Vagina (tissue), 2 donors: ENCODE measurements around the gene SCN5A. TPM values are rescaled to one million over a fixed set of nuclear protein-coding genes. Genes with fewer than 3 reads are reported as not detected.

Experiments
- DNase-seq, 2 donors: peaks; one replicate each; pipeline ENCODE4 v3.0.0-alpha.2; 2017; ENCODE audit errors: extremely low spot score in 2 of 2
- H3K27ac ChIP-seq: fragments of 200-600 bp; sonication (generic); one replicate; pipeline ENCODE4 v1.5.1; 2019
- H3K27me3 ChIP-seq: fragments of 200-600 bp; sonication (generic); one replicate; pipeline ENCODE4 v1.5.1; 2019
- H3K36me3 ChIP-seq, 2 donors: fragments of 200-600 bp; sonication (generic); one replicate each; pipeline ENCODE4 v1.5.1; 2017 to 2019
- H3K4me1 ChIP-seq: fragments of 200-600 bp; sonication (generic); one replicate; pipeline ENCODE4 v1.5.1; 2019
- H3K4me3 ChIP-seq, 2 donors: fragments of 200-600 bp; sonication (generic); 1 replicate in 1 of 2; 2 replicates in 1 of 2; pipeline ENCODE4 v1.5.1; 2016 to 2019
- H3K9me3 ChIP-seq: fragments of 200-600 bp; sonication (generic); one replicate; pipeline ENCODE4 v1.5.1; 2019
- CTCF ChIP-seq, 3 experiments: fragments of 450-650 bp in 2 of 3; fragments of 200-600 bp in 1 of 3; sonication (generic) in 1 of 3; IDR thresholded peaks; one replicate each; pipeline ENCODE4 v1.5.1; 2017 to 2019; ENCODE audit warnings: antibody characterized with exemption in 3 of 3, mild to moderate bottlenecking in 2 of 3, moderate library complexity in 2 of 3
- POLR2A ChIP-seq, 2 donors: fragments of 450-650 bp; IDR thresholded peaks; one replicate each; pipeline ENCODE4 v1.6.1; 2017; ENCODE audit warnings: antibody characterized with exemption in 2 of 2, mild to moderate bottlenecking in 2 of 2, moderate library complexity in 2 of 2
- POLR2AphosphoS5 ChIP-seq, 2 donors: sonication (generic); formaldehyde crosslinking; IDR thresholded peaks; one replicate each; pipeline ENCODE4 v1.9.0; 2017; ENCODE audit warnings: antibody characterized with exemption in 2 of 2, mild to moderate bottlenecking in 2 of 2, low read depth in 1 of 2; ENCODE audit not compliant: insufficient read depth in 1 of 2
- intact Hi-C: fragments of 100-400 bp; cut with DNase I; formaldehyde crosslinking; loops from one replicate; pipeline ENCODE4 v1.15.1; 2023
- total RNA-seq: library from RNA; depleted of rRNA; stranded (reverse); fragments of >200 nt; gene quantifications from one replicate; pipeline ENCODE4 v1.2.3, GENCODE V29; 2016

The SCN5A gene
- total RNA-seq, 1 donor from 2014 or later = 9.3 TPM

DNA sequence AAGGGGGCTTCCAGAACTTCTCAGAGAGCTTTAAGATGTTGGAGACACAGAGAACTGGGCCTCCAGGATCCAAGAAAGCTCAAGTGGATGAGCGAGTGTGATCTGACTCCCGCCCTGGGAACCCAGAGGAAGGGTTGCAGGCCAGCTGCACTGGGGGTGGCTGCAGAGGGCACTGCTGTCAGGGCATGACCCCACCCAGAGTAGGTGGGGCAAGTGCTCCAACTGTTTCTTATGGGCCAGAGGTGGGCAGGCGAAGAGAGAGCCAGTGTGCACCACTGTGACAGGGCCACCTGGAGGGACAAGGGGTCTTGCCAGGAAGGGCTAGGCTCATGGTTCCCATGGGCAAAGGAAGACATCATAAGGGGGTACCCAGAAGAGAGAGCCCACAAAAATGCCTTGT is 104.6 kb downstream of the SCN5A start:
- no peak overlapping the region for H3K27ac ChIP-seq
- no peaks in the 10 kb centered on the region for H3K36me3 ChIP-seq
- no peak for DNase-seq
- H3K4me1 ChIP-seq = peaks cover 8% of the 10 kb centered on the region
- H3K4me3 ChIP-seq = no peak overlapping the region
- H3K27me3 ChIP-seq = no peaks in the 10 kb centered on the region
- H3K9me3 ChIP-seq = no peaks in the 10 kb centered on the region
- TF ChIP-seq POLR2A (IDR thresholded peaks at IDR 0.05) (no peak), POLR2AphosphoS5 (IDR thresholded peaks at IDR 0.05; ENCODE audit: insufficient read depth in 1 of 2, low read depth in 1 of 2) (no peak), CTCF (IDR thresholded peaks at IDR 0.05) (no peak)
- intact Hi-C loops = no loop called here

- intact Hi-C loops = no loop called here
- H3K4me1 ChIP-seq = peaks cover 8% of the 10 kb centered on the region
- DNase-seq = no peak
These were observed 105.9 kb downstream of the SCN5A start for GRCh38 chr3:38543586-38543985.

GRCh38 chr3:38542401-38543298 is 106.8 kb downstream of the SCN5A start:
- H3K27me3 ChIP-seq = no peaks in the 10 kb centered on the region

More at GRCh38 chr3:38543586-38543985, 105.9 kb downstream of the SCN5A start:
- no peak for TF ChIP-seq POLR2AphosphoS5 (IDR thresholded peaks at IDR 0.05; ENCODE audit: insufficient read depth in 1 of 2, low read depth in 1 of 2)
- no peak for TF ChIP-seq CTCF (IDR thresholded peaks at IDR 0.05)
- no peak for TF ChIP-seq POLR2A (IDR thresholded peaks at IDR 0.05)
- Histone ChIP-seq H3K4me3 (no peak overlapping the region), H3K9me3 (no peaks in the 10 kb centered on the region), H3K27me3 (no peaks in the 10 kb centered on the region), H3K36me3 (no peaks in the 10 kb centered on the region), H3K27ac (no peak overlapping the region)

DNA sequence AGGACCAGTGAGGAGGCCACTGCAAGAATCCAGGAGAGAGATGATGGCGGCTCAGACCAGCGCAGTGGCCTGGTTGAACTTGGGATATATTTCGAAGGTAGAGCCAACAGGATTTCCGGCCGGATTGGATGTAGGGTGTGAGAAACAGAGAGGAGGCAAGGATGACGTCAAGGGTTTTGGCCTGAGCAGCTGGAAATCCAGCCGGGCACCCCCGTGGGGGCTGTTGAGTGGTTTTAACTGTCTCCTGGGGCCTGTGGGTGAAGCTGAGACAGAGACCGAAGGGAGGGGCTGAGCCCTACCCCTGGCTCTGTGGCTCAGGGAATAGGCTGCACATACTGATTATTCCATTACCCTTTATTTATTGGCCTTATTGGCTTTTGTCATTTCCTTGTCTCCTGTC is 107.7 kb downstream of the SCN5A start:
- H3K9me3 ChIP-seq = no peaks in the 10 kb centered on the region
- intact Hi-C loops = no loop called here
- TF ChIP-seq POLR2A (IDR thresholded peaks at IDR 0.05) = no peak
- no peak for TF ChIP-seq CTCF (IDR thresholded peaks at IDR 0.05)
- no peak for TF ChIP-seq POLR2AphosphoS5 (IDR thresholded peaks at IDR 0.05; ENCODE audit: insufficient read depth in 1 of 2, low read depth in 1 of 2)
- DNase-seq = no peak
- H3K4me3 ChIP-seq = no peak overlapping the region
- H3K27me3 ChIP-seq = no peaks in the 10 kb centered on the region
- H3K36me3 ChIP-seq = no peaks in the 10 kb centered on the region
- no peak overlapping the region for H3K27ac ChIP-seq
- H3K4me1 ChIP-seq = peaks cover 8% of the 10 kb centered on the region

More at GRCh38 chr3:38542401-38543298, 106.8 kb downstream of the SCN5A start:
- Histone ChIP-seq H3K36me3 (no peaks in the 10 kb centered on the region), H3K27ac (no peak overlapping the region), H3K4me3 (no peak overlapping the region), H3K9me3 (no peaks in the 10 kb centered on the region), H3K4me1 (peaks cover 8% of the 10 kb centered on the region)
- TF ChIP-seq POLR2AphosphoS5 (IDR thresholded peaks at IDR 0.05; ENCODE audit: insufficient read depth in 1 of 2, low read depth in 1 of 2) (no peak), CTCF (IDR thresholded peaks at IDR 0.05) (no peak), POLR2A (IDR thresholded peaks at IDR 0.05) (no peak)
- intact Hi-C loops = no loop called here
- no peak for DNase-seq
